Measurements from ENCODE around the gene BCL2L1.

The BCL2L1 gene

DNA sequence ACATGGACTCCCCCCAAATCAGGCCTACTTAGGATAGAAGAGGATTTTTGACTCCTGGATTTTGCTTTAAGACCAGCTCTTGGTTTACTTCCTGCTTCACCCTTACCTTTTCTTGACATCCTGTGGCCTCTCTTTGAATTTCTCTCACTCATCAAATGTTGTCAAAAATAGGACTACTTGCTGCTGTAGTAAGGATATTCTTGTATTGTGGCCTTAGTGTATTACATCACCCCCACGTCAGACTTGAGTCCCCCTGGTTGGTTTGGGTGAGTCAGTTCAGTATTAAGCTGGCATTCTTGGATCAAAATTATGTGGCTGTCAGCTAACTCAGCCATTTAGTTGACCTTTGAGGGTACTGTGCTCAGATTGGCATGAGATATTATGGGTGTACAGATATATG, 17.5 kb upstream of the BCL2L1 start:
- TF ChIP-seq, protein P1, sequence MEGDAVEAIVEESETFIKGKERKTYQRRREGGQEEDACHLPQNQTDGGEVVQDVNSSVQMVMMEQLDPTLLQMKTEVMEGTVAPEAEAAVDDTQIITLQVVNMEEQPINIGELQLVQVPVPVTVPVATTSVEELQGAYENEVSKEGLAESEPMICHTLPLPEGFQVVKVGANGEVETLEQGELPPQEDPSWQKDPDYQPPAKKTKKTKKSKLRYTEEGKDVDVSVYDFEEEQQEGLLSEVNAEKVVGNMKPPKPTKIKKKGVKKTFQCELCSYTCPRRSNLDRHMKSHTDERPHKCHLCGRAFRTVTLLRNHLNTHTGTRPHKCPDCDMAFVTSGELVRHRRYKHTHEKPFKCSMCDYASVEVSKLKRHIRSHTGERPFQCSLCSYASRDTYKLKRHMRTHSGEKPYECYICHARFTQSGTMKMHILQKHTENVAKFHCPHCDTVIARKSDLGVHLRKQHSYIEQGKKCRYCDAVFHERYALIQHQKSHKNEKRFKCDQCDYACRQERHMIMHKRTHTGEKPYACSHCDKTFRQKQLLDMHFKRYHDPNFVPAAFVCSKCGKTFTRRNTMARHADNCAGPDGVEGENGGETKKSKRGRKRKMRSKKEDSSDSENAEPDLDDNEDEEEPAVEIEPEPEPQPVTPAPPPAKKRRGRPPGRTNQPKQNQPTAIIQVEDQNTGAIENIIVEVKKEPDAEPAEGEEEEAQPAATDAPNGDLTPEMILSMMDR (IDR thresholded peaks at IDR 0.05; ENCODE audit: insufficient read depth, low read length, poor library complexity, severe bottlenecking), result no peak
- no peaks in the 10 kb centered on the region; the same call in 1 of the 2 replicates for H3K36me3 ChIP-seq (ENCODE audit: control insufficient read depth, insufficient read depth, low read length)
- DNase-seq (ENCODE audit: extremely low read depth, insufficient read length), result peak; percentile 34
- H3K4me3 ChIP-seq (replicated peaks; ENCODE audit: low read depth, low read length), result peak overlapping the region; percentile 87
- no peaks in the 10 kb centered on the region for H3K27me3 ChIP-seq (replicated peaks; ENCODE audit: control insufficient read depth, insufficient read depth, low read length)

DNA sequence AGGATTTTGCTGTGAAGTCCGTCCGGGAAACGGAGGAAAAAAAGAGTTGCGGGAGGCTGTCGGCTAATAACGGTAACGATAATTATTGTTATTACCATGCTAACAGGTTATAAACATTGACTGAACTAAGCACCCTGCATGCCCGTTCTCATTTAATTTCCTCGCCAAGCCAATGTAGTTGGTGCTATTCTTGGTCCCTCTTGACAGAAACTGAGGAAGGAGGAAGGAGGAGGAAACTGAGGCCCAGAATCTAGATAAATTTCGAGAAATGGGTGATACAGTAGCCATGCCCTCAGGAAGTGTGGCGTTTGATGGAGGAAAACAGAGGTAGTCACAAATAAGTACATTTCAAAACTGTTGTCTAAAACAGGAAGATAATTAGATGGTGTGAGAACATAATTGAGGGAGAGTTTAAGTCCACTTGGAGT, 16.9 kb upstream of the BCL2L1 start:
- TF ChIP-seq, protein P1 (IDR thresholded peaks at IDR 0.05; ENCODE audit: insufficient read depth, low read length, poor library complexity, severe bottlenecking), result no peak
- H3K36me3 ChIP-seq (ENCODE audit: control insufficient read depth, insufficient read depth, low read length), result no peaks in the 10 kb centered on the region; the same call in 1 of the 2 replicates
- H3K4me3 ChIP-seq (replicated peaks; ENCODE audit: low read depth, low read length), result peak overlapping the region; percentile 87
- H3K27me3 ChIP-seq (replicated peaks; ENCODE audit: control insufficient read depth, insufficient read depth, low read length), result no peaks in the 10 kb centered on the region
- no peak for DNase-seq (ENCODE audit: extremely low read depth, insufficient read length)

DNA sequence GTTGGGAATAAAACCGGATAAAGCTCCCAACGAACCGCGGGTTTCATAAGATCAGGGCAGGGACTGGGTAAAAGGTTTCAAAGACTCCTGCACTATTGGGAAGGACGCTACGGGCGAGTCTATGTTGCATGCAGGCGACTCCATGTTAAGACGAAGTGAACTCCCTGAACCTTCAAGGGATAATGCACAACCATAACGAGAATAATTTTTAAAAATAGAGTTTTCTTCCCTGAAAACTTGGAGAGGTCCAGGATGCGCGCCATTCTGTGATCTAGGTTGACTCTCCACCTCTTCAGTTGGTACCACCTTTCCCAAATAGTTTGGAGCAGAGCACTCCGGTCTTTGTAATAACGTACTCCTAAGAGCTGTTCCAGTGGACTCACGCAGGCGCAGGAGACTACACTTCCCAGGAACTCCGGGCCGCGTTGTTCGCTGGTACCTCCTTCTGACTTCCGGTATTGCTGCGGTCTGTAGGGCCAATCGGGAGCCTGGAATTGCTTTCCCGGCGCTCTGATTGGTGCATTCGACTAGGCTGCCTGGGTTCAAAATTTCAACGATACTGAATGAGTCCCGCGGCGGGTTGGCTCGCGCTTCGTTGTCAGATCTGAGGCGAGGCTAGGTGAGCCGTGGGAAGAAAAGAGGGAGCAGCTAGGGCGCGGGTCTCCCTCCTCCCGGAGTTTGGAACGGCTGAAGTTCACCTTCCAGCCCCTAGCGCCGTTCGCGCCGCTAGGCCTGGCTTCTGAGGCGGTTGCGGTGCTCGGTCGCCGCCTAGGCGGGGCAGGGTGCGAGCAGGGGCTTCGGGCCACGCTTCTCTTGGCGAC, 16.3 kb upstream of the BCL2L1 start, which contains the start of gene TPX2:
Gene TPX2 (plus strand): TSS at position 562 of the 821 bp plus-strand sequence. CDS start 18,187 bp downstream, outside the sequence.
- Histone ChIP-seq H3K4me3 (replicated peaks; ENCODE audit: low read depth, low read length) (peak within 1 kb of the TSS; percentile 87), H3K27me3 (replicated peaks; ENCODE audit: control insufficient read depth, insufficient read depth, low read length) (no peaks in the 10 kb centered on the region), H3K36me3 (ENCODE audit: control insufficient read depth, insufficient read depth, low read length) (no peaks in the 10 kb centered on the region; the same call in 1 of the 2 replicates)
- TF ChIP-seq, protein P1 (IDR thresholded peaks at IDR 0.05; ENCODE audit: insufficient read depth, low read length, poor library complexity, severe bottlenecking), result peak; percentile 13
- peak; percentile 84 for DNase-seq (ENCODE audit: extremely low read depth, insufficient read length)

DNA sequence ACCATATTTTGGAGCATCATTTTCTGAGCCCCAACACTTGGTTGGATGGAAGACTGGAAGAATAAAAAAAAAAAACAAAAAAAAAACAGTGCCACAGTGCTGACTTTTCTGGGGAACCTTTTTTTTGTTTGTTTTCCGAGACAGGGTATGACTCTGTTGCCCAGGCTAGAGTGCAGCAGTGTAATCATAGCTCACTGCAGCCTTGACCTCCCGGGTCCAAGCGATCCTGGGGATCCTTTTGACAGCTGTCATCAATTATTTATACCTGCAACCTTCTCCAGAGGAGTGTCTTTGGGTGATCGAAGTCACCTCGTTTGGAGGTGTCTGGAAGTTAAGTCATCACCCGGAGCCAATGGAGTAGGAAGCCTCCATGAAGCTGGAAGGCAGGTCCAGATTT, 8.7 kb upstream of the BCL2L1 start:
- TF ChIP-seq, protein P1 (IDR thresholded peaks at IDR 0.05; ENCODE audit: insufficient read depth, low read length, poor library complexity, severe bottlenecking), result no peak
- no peaks in the 10 kb centered on the region for H3K36me3 ChIP-seq (ENCODE audit: control insufficient read depth, insufficient read depth, low read length)
- H3K4me3 ChIP-seq (replicated peaks; ENCODE audit: low read depth, low read length), result no peak overlapping the region
- no peaks in the 10 kb centered on the region for H3K27me3 ChIP-seq (replicated peaks; ENCODE audit: control insufficient read depth, insufficient read depth, low read length)
- DNase-seq (ENCODE audit: extremely low read depth, insufficient read length), result no peak

DNA sequence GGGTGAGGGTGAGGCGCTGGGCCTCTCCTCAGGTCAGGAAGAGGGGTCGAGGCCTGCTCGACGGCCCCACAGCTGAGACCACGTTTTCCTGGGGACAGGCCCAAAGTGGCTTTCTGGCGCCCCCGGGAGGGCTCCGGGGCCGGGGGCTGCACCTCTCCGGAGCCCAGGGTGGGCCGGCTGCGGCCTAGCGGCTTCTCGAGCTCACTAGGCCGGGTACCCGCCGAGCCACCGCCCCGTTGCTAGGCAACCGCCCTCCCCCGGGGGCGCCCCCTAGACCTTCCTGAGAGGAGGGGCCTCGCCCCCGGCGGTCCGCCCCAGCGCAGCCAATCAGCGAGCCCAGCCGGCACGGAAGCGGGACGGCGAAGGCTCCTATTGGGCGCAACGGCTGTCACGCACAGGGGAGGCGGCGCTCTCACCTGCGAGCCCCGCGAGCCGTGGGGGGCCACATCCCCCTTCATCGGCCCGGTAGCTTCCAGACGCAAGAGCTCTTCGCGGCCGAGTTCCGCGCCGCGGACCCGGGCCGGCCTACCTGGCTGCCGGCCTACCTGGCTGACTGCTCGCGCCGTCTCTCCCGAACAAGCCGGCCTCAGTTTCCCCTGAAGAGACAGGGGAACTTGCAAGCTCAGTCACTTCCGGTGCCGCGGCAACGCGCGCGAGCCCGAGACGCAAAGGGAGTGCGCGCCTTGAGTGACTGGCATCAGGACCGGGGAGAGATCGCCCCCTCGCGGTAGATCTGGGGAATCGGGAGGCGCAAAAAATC, 831 bp upstream of the BCL2L1 start:
- Histone ChIP-seq H3K36me3 (ENCODE audit: control insufficient read depth, insufficient read depth, low read length) (peaks cover 2% of the 10 kb centered on the region; the same call in 1 of the 2 replicates), H3K4me3 (replicated peaks; ENCODE audit: low read depth, low read length) (peak overlapping the region; percentile 75), H3K27me3 (replicated peaks; ENCODE audit: control insufficient read depth, insufficient read depth, low read length) (no peaks in the 10 kb centered on the region)
- peak; percentile 99 for DNase-seq (ENCODE audit: extremely low read depth, insufficient read length)
- TF ChIP-seq, protein P1 (IDR thresholded peaks at IDR 0.05; ENCODE audit: insufficient read depth, low read length, poor library complexity, severe bottlenecking), result peak; percentile 87
